TTC549 (cell line): Measurements from ENCODE around the gene KRT6C.

Source experiments
- FAIRE-seq: peaks from 2 replicates; lab custom pipeline; 2012; peaks lifted over from hg19 to GRCh38; lab: Jason Lieb, UNC

The KRT6C gene

GRCh38 chr12:52434760-52435530 lies 38.7 kb downstream of the KRT6C start:
- no peak for FAIRE-seq

- FAIRE-seq: no peak
These were observed 39.4 kb downstream of the KRT6C start, which contains the start of gene KRT75 for GRCh38 chr12:52434081-52434733. Gene KRT75, minus strand, starts transcription at chr12:52434371. Its CDS starts 67 bp downstream, at chr12:52434304.

GRCh38 chr12:52433501-52434080 lies 40.0 kb downstream of the KRT6C start:
- no peak for FAIRE-seq

- FAIRE-seq: no peak
These were observed 40.9 kb downstream of the KRT6C start for GRCh38 chr12:52432559-52433207.

- no peak for FAIRE-seq
These were observed 45.5 kb downstream of the KRT6C start for GRCh38 chr12:52428121-52428520.

- FAIRE-seq: no peak
These were observed 46.5 kb downstream of the KRT6C start for GRCh38 chr12:52427083-52427482.

- FAIRE-seq: no peak
These were observed 47.6 kb downstream of the KRT6C start for GRCh38 chr12:52426034-52426433.

- FAIRE-seq: no peak
These were observed 48.1 kb downstream of the KRT6C start for GRCh38 chr12:52425466-52425865.

GRCh38 chr12:52423661-52424500 lies 49.7 kb downstream of the KRT6C start:
- FAIRE-seq: no peak

- FAIRE-seq: no peak
These were observed 50.6 kb downstream of the KRT6C start for GRCh38 chr12:52423035-52423434.

GRCh38 chr12:52419656-52420055 lies 53.9 kb downstream of the KRT6C start:
- FAIRE-seq: no peak

GRCh38 chr12:52418576-52419110 lies 55.0 kb downstream of the KRT6C start:
- FAIRE-seq: no peak
